Chondrocyte (in vitro differentiated cells): ENCODE results near the gene RIT2. TPM values are rescaled to one million over a fixed set of nuclear protein-coding genes. Genes with fewer than 3 reads are reported as not detected.
"Not testable (repeated sequence)": the region's sequence is repeated elsewhere in the genome, so short reads cannot be mapped to it uniquely, and the experiment has no call there.

ENCODE experiments used
- DNase-seq: peaks from one replicate; pipeline ENCODE4 v3.0.0; 2021; ENCODE audit warnings: mixed read lengths, low spot score
- H3K27ac Mint-ChIP-seq: one replicate; pipeline ENCODE4 v1.8.0; 2021; ENCODE audit warnings: mild to moderate bottlenecking, moderate library complexity, mixed read lengths; ENCODE audit not compliant: unreplicated experiment
- H3K27me3 Mint-ChIP-seq: 2 replicates; pipeline ENCODE4 v1.8.0; 2021; ENCODE audit warnings: low read depth, mixed read lengths
- H3K36me3 Mint-ChIP-seq: 2 replicates; pipeline ENCODE4 v1.8.0; 2021; ENCODE audit warnings: low read depth, mixed read lengths
- H3K4me1 Mint-ChIP-seq: 2 replicates; pipeline ENCODE4 v1.8.0; 2021; ENCODE audit warnings: low read depth, mild to moderate bottlenecking, mixed read lengths
- H3K4me3 Mint-ChIP-seq: one replicate; pipeline ENCODE4 v1.8.0; 2021; ENCODE audit warnings: mild to moderate bottlenecking, moderate library complexity, mixed read lengths; ENCODE audit not compliant: unreplicated experiment
- H3K9me3 Mint-ChIP-seq: 2 replicates; pipeline ENCODE4 v1.8.0; 2021; ENCODE audit warnings: low read depth, mixed read lengths
- total RNA-seq: library from RNA; stranded (reverse); gene quantifications from 3 replicates; pipeline ENCODE4 v1.2.1, GENCODE V29; 2021
- TF ChIP-seq, protein P1 (sequence below): fragments of 200-600 bp; sonication (generic); IDR thresholded peaks from 2 replicates; pipeline ENCODE4 v1.5.0; 2021; ENCODE audit warnings: antibody characterized with exemption, mild to moderate bottlenecking, moderate library complexity

The RIT2 gene
- total RNA-seq, 1 donor from 2014 or later: not detected

DNA sequence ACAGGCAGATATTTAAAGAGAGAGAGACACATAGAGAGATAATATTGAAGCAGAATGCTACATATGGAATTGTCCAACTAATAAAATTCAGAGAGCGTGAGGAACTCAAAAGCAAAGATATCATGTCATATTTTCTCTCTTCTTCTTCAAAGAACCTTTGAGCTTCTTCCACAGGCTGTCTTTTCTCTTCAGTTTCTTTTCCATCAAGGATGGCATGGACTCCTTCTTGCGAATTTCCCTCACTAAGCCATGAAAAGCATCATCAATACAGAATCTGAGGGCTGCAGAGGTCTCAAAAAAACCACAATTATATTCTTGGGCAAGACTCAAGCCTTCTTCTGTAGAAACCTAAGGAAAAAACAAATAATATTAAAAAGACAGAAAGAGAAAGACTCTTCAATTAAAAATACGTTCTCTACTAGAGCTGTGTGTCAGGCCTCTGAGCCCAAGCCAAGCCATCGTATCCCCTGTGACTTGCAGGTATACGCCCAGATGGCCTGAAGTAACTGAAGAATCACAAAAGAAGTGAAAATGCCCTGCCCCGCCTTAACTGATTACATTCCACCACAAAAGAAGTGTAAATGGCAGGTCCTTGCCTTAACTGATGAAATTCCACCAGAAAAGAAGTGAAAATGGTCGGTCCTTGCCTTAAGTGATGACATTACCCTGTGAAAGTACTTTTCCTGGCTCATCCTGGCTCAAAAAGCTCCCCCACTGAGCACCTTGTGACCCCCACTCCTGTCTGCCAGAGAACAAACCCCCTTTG lies 371.9 kb downstream of the RIT2 start:
- H3K36me3 Mint-ChIP-seq: no peaks in the 10 kb centered on the region
- no peak overlapping the region for H3K27ac Mint-ChIP-seq
- H3K9me3 Mint-ChIP-seq: peaks cover 4% of the 10 kb centered on the region
- DNase-seq: no peak
- H3K4me1 Mint-ChIP-seq: no peaks in the 10 kb centered on the region
- TF ChIP-seq, protein P1, sequence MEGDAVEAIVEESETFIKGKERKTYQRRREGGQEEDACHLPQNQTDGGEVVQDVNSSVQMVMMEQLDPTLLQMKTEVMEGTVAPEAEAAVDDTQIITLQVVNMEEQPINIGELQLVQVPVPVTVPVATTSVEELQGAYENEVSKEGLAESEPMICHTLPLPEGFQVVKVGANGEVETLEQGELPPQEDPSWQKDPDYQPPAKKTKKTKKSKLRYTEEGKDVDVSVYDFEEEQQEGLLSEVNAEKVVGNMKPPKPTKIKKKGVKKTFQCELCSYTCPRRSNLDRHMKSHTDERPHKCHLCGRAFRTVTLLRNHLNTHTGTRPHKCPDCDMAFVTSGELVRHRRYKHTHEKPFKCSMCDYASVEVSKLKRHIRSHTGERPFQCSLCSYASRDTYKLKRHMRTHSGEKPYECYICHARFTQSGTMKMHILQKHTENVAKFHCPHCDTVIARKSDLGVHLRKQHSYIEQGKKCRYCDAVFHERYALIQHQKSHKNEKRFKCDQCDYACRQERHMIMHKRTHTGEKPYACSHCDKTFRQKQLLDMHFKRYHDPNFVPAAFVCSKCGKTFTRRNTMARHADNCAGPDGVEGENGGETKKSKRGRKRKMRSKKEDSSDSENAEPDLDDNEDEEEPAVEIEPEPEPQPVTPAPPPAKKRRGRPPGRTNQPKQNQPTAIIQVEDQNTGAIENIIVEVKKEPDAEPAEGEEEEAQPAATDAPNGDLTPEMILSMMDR: no peak
- no peak overlapping the region for H3K4me3 Mint-ChIP-seq
- H3K27me3 Mint-ChIP-seq: peaks cover 5% of the 10 kb centered on the region

DNA sequence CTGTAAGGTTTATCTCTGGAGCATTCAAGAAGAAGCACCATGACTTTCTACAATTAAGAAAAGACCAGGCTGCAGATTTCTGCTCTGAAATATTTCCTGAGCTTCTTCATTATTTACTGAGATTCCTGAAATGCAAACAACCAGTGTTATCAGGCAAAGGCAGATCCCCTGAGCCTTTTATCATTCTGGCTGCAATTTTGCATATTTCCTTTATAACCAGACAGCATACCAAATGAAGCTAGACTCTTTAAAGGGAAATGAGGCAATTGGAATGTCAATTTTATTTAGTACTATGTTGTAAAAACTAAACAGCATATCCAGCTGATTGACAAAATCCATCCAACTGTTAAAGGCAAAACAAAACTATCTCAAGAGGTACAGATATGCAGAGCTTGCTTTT lies 372.5 kb downstream of the RIT2 start:
- Mint-ChIP-seq H3K27ac (no peak overlapping the region), H3K4me1 (no peaks in the 10 kb centered on the region), H3K36me3 (no peaks in the 10 kb centered on the region), H3K9me3 (peaks cover 4% of the 10 kb centered on the region), H3K4me3 (no peak overlapping the region), H3K27me3 (peaks cover 5% of the 10 kb centered on the region)
- TF ChIP-seq, protein P1: no peak
- DNase-seq: no peak

DNA sequence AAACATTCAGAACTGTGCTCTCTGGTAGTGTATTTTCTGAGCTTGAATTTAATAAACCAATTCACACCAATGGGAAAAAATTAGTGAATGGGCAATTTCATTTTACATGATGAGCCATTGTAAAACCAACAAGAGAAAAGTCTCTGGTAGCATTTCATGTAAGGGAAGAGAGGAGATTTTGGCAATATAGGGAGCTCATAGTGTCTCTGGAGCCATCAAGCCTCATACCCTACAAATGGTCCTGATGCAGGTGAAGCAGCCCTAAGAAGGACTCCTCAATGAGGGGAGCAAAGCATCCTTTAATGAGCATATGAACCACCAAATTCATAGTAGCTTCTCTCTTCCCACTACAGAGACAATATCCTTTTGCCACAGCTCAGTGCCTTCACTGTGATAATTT lies 373.0 kb downstream of the RIT2 start:
- Mint-ChIP-seq H3K27ac (no peak overlapping the region), H3K4me3 (no peak overlapping the region), H3K36me3 (no peaks in the 10 kb centered on the region), H3K9me3 (no peaks in the 10 kb centered on the region), H3K4me1 (no peaks in the 10 kb centered on the region), H3K27me3 (peaks cover 5% of the 10 kb centered on the region)
- TF ChIP-seq, protein P1: no peak
- no peak for DNase-seq

DNA sequence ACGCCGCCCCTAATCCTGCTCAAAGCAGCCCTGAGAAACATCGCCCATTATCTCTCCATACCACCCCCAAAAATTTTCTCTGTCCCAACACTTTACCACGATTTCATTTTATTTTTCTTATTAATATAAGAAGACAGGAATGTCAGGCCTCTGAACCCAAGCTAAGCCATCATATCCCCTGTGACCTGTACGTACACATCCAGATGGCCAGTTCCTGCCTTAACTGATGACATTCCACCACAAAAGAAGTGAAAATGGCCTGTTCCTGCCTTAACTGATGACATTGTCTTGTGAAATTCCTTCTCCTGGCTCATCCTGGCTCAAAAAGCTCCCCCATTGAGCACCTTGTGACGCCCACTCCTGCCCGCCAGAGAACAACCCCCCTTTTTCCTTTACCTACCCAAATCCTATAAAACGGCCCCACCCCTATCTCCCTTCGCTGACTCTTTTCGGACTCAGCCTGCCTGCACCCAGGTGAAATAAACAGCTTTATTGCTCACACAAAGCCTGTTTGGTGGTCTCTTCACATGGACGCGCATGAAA lies 373.6 kb downstream of the RIT2 start:
- H3K9me3 Mint-ChIP-seq, H3K4me1 Mint-ChIP-seq, H3K36me3 Mint-ChIP-seq, DNase-seq, H3K4me3 Mint-ChIP-seq, H3K27ac Mint-ChIP-seq, H3K27me3 Mint-ChIP-seq: not testable (repeated sequence)

DNA sequence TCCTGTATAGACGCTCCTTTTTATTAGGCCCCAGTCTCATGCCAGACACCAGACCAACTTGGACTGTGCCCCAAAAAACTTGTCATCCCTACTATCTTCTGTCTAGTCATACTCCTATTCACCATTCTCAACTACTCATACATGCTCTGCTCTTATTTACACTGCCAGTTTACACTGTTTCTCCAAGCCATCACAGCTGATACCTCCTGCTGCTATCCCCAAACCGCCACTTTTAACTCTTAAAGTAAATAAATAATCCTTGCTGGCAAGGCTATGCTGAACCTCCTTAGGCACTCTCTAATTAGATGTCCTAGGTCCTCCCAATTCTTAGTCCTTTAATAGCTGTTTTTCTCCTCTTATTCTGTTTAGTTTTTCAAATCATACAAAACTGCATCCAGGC lies 374.2 kb downstream of the RIT2 start:
- not testable (repeated sequence) for H3K36me3 Mint-ChIP-seq, DNase-seq, H3K9me3 Mint-ChIP-seq, H3K4me3 Mint-ChIP-seq, H3K27ac Mint-ChIP-seq, H3K27me3 Mint-ChIP-seq, H3K4me1 Mint-ChIP-seq

DNA sequence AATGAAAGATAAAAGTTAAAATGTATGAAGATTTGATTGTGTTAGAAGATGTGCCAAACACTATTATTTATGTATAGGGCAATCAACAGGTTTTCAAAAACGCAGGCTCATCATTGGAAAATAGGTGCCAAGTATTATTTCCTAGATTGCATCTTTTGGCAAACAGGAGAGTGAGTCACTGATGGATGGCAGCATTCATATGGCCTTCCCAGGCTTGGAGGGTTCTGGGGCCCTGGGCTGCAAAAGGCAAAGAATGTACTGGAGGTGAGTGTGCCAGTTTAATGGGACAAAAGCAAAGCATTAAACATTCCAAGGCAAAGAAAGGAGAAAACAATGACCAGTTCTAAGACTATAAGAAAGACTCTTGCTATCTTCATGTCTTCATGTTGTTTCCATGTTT lies 379.4 kb downstream of the RIT2 start:
- no peaks in the 10 kb centered on the region for H3K36me3 Mint-ChIP-seq

More for the DNA sequence above, 379.4 kb downstream of the RIT2 start:
- TF ChIP-seq, protein P1: no peak
- no peak overlapping the region for H3K27ac Mint-ChIP-seq
- no peak overlapping the region for H3K4me3 Mint-ChIP-seq
- no peak for DNase-seq
- H3K27me3 Mint-ChIP-seq: no peaks in the 10 kb centered on the region
- H3K4me1 Mint-ChIP-seq: no peaks in the 10 kb centered on the region
- no peaks in the 10 kb centered on the region for H3K9me3 Mint-ChIP-seq
